Activated naive CD8-positive, alpha-beta T cell treated with anti-CD3 and anti-CD28 coated beads, Interleukin-2, amount 50 U/mL, for 24 hours (primary cell): Measurements from ENCODE around the gene SRBD1.

Source experiments
- ATAC-seq: fragments of 150-1000 bp; cut with Tn5 transposase; one replicate; pipeline ENCODE4 v1.10.0; 2021
- DNase-seq: peaks from one replicate; pipeline ENCODE4 v3.0.0; 2021
- H3K27ac Mint-ChIP-seq: one replicate; pipeline ENCODE4 v1.8.0; 2021; ENCODE audit warnings: mild to moderate bottlenecking, mixed read lengths
- H3K27me3 Mint-ChIP-seq: one replicate; pipeline ENCODE4 v1.8.0; 2021; ENCODE audit warnings: mixed read lengths
- H3K36me3 Mint-ChIP-seq: one replicate; pipeline ENCODE4 v1.8.0; 2021; ENCODE audit warnings: low read depth, mixed read lengths
- H3K4me1 Mint-ChIP-seq: one replicate; pipeline ENCODE4 v1.8.0; 2021; ENCODE audit warnings: mixed read lengths
- H3K4me3 Mint-ChIP-seq: one replicate; pipeline ENCODE4 v1.8.0; 2021; ENCODE audit warnings: mild to moderate bottlenecking, moderate library complexity, mixed read lengths
- H3K9me3 Mint-ChIP-seq: one replicate; pipeline ENCODE4 v1.8.0; 2021; ENCODE audit warnings: mixed read lengths

Gene SRBD1

DNA sequence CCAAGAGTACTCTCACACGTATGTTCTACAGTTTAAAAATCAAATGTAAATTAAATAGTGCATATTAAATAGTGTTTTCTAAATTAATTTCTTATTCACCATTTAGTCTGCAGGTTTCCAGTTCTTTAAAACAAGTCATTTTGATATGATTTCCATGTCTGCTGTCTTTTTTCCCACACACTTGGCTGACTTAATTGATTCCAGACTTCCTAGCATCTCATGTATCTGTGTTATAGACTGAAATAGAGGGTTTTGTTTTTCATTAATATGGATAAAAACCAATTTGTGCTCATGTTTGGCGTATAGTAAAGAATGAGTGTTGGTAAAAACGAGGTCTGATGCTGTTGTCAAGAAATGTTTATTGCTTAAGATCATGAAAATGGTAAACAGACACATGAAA lies 104.3 kb downstream of the SRBD1 start:
- no peaks in the 10 kb centered on the region for H3K9me3 Mint-ChIP-seq
- DNase-seq (no peak), ATAC-seq (no peak)
- H3K27me3 Mint-ChIP-seq, result no peaks in the 10 kb centered on the region
- no peaks in the 10 kb centered on the region for H3K4me1 Mint-ChIP-seq
- H3K36me3 Mint-ChIP-seq, result peaks cover 23% of the 10 kb centered on the region
- no peak overlapping the region for H3K4me3 Mint-ChIP-seq
- no peak overlapping the region for H3K27ac Mint-ChIP-seq

DNA sequence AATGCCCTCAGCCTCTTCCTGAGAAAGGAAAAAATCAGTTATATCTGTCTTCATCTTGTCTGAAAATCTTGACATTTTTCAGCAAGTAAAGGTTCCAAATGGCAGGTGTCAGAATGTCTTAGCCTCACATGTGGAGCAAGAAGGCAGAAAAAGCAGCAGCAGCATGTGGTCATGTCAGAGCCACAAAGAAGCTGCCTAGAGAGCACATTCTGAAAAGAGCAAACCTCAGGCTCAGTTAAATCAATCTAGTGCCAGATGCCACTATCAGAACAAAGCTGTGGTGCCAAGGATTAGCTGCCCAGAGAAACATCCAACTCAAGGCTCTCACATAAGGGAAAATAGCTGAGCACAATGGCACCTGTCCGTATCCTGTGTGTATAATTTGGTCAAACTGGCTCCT lies 105.9 kb downstream of the SRBD1 start:
- DNase-seq, result no peak
- no peaks in the 10 kb centered on the region for H3K4me1 Mint-ChIP-seq
- H3K27ac Mint-ChIP-seq, result no peak overlapping the region
- peaks cover 25% of the 10 kb centered on the region for H3K36me3 Mint-ChIP-seq
- no peaks in the 10 kb centered on the region for H3K9me3 Mint-ChIP-seq
- H3K4me3 Mint-ChIP-seq, result no peak overlapping the region
- ATAC-seq, result no peak
- no peaks in the 10 kb centered on the region for H3K27me3 Mint-ChIP-seq

DNA sequence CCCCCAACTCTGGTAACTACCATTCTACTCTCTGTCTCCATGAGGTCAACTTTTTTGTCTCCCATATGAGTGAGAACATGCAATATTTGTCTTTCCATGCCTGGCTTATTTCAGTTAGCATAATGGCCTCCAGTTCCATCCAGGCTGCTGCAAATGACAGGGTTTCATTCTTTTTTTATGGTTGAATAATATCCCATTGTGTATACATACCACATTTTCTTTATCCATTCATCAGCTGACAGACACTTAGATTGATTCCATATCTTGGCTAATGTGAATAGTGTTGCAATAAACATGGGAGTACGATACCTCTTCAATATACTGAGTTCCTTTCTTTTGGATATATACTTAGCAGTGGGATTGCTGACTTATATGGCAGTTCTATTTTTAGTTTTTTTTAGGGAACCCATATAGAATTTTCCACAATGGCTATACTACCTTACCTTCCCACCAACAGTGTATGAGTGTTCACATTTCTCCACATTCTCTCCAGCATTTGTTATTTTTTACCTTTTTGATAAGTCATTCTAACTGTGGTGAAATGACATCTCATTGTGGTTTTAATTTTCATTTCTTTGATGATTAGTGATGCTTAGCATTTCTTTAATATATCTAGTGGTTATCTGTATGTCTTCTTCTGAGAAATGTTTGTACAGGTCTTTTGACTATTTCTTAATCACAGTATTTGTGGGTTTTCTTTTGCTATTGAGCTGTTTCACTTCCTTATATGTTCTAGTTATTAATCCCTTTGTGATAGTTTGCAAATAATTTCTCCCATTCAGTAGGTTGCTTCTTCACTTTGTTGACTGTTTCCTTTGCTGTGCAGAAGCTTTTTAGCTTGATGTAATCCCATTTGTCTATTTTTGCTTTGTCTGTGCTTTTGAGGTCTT lies 112.2 kb downstream of the SRBD1 start:
- Mint-ChIP-seq H3K4me1 (peaks cover 35% of the 10 kb centered on the region), H3K4me3 (no peak overlapping the region), H3K27ac (peak overlapping the region; percentile 33), H3K36me3 (peaks cover 24% of the 10 kb centered on the region), H3K9me3 (no peaks in the 10 kb centered on the region), H3K27me3 (no peaks in the 10 kb centered on the region)
- DNase-seq (no peak), ATAC-seq (no peak)

DNA sequence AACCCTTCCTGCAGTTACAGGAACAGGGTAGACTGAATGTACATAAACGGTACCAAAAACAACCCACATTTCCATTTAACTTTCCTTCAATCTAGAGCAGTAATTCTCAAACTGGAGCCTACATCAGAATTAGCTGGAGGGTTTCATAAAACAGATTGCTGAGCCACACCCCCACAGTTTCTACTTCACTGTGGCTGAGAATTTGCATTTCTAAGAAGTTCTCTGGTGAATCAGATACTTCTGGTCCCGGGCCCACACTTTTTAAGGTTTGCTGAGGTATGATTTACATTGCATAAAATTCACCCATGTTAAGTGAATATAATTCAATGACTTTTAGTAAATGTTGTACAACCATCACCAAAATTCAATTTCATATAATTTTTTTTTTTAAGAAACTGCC lies 113.7 kb downstream of the SRBD1 start:
- peaks cover 35% of the 10 kb centered on the region for H3K4me1 Mint-ChIP-seq
- DNase-seq (peak; percentile 28), ATAC-seq (peak; percentile 84)
- H3K4me3 Mint-ChIP-seq, result no peak overlapping the region
- H3K27me3 Mint-ChIP-seq, result no peaks in the 10 kb centered on the region
- no peaks in the 10 kb centered on the region for H3K9me3 Mint-ChIP-seq
- peak overlapping the region; percentile 61 for H3K27ac Mint-ChIP-seq
- peaks cover 16% of the 10 kb centered on the region for H3K36me3 Mint-ChIP-seq

DNA sequence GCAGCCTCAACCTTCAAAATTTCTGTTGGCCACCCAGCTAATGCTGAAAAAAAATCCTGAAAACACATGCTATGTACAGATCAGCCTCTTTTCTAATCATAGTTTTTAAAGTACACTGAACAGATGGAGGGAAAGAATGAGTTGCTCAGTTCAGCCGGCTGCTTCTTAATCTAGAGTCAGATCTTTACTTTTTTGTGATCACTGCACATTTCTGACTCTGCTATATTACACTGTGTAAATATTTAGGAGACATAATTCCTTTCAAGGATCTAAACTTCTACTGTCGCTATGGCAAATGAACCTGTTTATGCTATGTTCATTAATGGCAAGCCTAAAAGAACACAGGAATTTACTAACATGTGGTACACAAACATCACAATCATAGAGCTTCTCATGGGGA lies 114.2 kb downstream of the SRBD1 start:
- Mint-ChIP-seq H3K4me1 (peaks cover 35% of the 10 kb centered on the region), H3K27ac (peak overlapping the region; percentile 61), H3K27me3 (no peaks in the 10 kb centered on the region), H3K4me3 (no peak overlapping the region), H3K9me3 (no peaks in the 10 kb centered on the region), H3K36me3 (peaks cover 13% of the 10 kb centered on the region)
- no peak for DNase-seq
- peak; percentile 27 for ATAC-seq

DNA sequence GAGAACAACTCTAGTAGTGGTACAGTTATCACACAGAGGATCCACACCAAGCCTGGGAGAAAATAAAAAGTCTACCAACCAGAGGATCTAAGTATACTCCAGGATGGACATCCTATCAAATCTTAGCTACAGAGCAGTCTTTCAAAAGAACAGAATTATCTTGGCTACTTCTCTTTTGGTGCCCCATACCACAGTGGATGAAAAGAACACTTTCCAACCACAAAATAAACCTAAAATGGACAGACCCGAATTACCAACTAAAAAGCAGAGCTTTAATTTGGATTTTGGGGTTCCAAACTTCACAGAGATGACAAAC lies 116.1 kb downstream of the SRBD1 start:
- DNase-seq, result no peak
- H3K36me3 Mint-ChIP-seq, result peaks cover 7% of the 10 kb centered on the region
- no peaks in the 10 kb centered on the region for H3K27me3 Mint-ChIP-seq
- H3K9me3 Mint-ChIP-seq, result no peaks in the 10 kb centered on the region
- no peak overlapping the region for H3K4me3 Mint-ChIP-seq
- peak overlapping the region; percentile 14 for H3K27ac Mint-ChIP-seq
- H3K4me1 Mint-ChIP-seq, result peaks cover 34% of the 10 kb centered on the region
- no peak for ATAC-seq

DNA sequence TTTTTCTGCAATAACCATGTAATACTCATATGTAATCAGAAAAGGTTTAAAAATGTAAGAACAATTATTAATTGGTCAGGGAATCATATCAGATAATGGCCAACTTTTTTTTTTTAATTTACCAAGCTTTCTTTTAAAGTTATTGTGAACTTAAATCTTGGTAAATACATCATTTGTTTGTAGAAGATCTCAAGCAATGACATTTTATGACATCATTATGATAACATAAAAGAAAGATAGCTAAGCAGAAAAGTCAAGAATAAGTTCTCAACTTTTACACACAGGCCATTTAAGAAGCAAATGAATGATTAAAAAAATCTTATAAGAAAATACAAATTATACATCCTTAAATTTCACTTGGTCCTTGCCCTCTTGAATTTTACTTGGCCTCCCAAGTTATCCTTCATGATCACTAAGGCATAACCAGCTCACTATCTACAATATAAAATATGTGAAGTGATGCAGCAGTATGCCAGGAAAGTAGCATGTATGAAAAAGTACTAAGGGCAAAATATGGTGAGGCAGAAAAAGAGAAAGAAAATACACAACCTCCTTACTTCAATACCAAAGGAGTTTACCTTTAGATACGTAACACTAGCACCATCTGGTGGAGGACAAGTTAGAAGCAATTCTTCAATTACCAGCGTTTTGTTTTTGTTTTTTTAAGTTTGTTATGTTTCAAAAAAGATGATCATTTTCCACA lies 116.6 kb downstream of the SRBD1 start:
- H3K4me1 Mint-ChIP-seq, result peaks cover 29% of the 10 kb centered on the region
- no peaks in the 10 kb centered on the region for H3K9me3 Mint-ChIP-seq
- H3K27ac Mint-ChIP-seq, result peak overlapping the region; percentile 14
- H3K4me3 Mint-ChIP-seq, result no peak overlapping the region
- H3K36me3 Mint-ChIP-seq, result peaks cover 4% of the 10 kb centered on the region
- DNase-seq (no peak), ATAC-seq (no peak)
- no peaks in the 10 kb centered on the region for H3K27me3 Mint-ChIP-seq

DNA sequence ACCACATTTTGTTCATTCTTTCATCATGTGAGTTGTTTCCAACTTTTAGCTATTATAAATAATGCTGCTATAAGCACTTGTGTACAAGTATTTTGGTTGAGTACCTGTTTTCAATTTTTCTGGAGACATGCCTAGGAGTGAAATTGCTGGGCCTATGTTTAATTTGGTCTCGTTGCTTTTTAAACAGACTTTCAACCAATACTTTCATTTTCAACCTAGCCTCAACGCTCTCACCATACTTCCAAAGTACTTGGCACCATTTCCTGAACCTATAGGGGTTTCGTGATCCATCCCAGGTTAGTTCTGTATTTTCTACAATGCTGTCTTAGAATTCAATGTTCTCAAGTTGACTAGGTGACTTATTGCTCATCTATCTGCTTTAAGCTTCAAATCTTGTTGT lies 126.1 kb downstream of the SRBD1 start:
- H3K9me3 Mint-ChIP-seq, result no peaks in the 10 kb centered on the region
- DNase-seq, result no peak
- H3K27ac Mint-ChIP-seq, result no peak overlapping the region
- no peak overlapping the region for H3K4me3 Mint-ChIP-seq
- no peak for ATAC-seq
- H3K27me3 Mint-ChIP-seq, result no peaks in the 10 kb centered on the region
- H3K36me3 Mint-ChIP-seq, result peaks cover 18% of the 10 kb centered on the region
- no peaks in the 10 kb centered on the region for H3K4me1 Mint-ChIP-seq

DNA sequence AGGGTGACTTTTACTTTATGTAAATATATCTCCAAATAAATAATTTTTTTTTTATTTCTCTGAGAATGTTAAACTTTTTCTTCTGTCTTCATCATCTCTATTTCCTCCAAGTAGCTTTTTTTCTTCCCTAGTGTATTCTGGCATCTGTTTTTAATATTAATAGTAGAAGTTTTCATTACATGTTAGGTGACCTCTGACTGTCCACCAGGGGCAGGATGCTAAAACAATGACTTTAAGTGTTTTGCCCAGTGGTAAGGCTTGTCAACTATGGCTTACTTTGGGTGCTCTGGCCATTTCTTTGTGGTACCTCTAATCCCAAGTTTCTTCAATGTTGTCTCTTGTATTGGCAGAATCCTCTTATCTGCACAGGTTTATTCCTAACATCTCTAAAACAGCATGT lies 127.1 kb downstream of the SRBD1 start:
- Mint-ChIP-seq H3K4me3 (no peak overlapping the region), H3K36me3 (peaks cover 23% of the 10 kb centered on the region), H3K4me1 (no peaks in the 10 kb centered on the region), H3K27me3 (no peaks in the 10 kb centered on the region), H3K27ac (no peak overlapping the region), H3K9me3 (no peaks in the 10 kb centered on the region)
- ATAC-seq, result no peak
- DNase-seq, result no peak

DNA sequence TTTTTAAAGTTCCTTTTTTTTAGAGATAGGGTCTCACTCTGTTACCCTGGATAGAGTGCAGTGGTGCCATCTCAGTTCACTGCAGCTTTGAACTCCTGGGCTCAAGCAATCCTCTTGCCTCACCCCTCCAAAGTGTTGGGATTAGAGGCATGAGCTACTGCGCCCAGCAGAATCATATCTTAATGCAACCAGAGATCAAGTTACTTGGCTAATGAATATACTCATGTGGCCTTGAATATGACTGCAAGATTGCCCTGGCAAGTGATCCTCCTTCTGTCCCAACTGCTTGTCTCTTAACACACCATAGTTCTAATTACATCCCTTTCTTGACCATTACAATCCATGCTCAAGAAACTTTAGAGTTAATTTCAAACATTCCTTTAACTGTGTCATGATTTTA lies 133.5 kb downstream of the SRBD1 start:
- ATAC-seq (no peak), DNase-seq (no peak)
- H3K36me3 Mint-ChIP-seq, result peaks cover 31% of the 10 kb centered on the region
- no peaks in the 10 kb centered on the region for H3K9me3 Mint-ChIP-seq
- H3K27me3 Mint-ChIP-seq, result no peaks in the 10 kb centered on the region
- no peak overlapping the region for H3K4me3 Mint-ChIP-seq
- no peaks in the 10 kb centered on the region for H3K4me1 Mint-ChIP-seq
- H3K27ac Mint-ChIP-seq, result no peak overlapping the region

DNA sequence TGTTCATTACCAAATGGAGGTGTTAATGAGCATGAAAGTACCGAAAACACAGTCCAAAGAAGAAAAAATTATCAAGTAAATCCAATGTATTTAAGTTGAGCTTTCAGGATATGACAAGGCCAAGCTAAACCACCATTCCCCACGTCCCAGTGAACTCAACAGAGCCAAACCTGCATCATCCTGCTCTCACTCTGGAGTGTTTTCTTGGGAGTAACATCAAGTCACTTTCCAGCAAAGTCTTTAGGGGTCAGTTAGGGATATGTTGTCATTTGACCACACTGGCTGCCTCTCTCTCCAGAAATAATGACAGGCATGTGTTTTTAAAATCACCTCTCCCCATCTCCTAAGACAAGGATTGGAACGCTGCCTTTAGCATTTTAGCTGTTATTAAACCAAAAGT lies 140.5 kb downstream of the SRBD1 start:
- DNase-seq, result no peak
- Mint-ChIP-seq H3K4me3 (no peak overlapping the region), H3K27ac (no peak overlapping the region), H3K9me3 (no peaks in the 10 kb centered on the region), H3K27me3 (no peaks in the 10 kb centered on the region), H3K36me3 (peaks cover 10% of the 10 kb centered on the region), H3K4me1 (no peaks in the 10 kb centered on the region)
- ATAC-seq, result no peak

DNA sequence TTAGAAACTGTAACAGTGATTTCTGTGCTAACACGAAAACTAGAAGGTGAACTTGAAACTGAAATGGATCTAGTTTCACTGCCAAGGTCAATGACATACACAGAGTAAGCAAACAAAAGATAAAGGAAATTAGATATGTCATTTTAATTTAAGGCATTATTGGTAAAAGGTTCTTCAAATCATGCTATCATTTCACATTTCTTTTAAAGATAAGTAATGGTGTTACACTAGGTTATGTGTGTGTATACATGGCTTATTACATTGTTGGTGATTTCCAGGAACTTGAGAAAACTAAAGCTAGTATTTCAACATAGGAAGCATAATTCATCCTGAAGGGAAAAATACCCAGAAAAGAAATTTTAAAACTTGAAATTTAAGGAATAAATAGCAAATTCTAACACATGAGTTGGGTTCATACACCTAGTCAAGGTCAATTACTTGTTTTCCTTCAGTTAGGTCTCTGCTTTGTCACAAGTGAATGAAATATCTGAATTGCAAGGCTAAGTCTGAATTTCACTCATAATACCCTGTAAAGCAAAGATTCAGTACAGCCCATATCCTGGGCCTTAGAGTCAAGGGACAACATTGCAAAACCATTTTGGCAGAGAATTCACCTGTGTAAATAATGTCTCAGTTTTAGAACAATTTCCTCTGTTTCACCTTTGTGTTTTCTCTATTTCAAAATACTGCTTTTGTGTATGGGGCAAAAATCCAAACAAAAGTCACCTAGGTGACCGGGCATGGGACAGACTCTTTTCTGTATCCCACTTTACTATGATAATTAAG lies 141.6 kb downstream of the SRBD1 start:
- peaks cover 10% of the 10 kb centered on the region for H3K36me3 Mint-ChIP-seq

DNA sequence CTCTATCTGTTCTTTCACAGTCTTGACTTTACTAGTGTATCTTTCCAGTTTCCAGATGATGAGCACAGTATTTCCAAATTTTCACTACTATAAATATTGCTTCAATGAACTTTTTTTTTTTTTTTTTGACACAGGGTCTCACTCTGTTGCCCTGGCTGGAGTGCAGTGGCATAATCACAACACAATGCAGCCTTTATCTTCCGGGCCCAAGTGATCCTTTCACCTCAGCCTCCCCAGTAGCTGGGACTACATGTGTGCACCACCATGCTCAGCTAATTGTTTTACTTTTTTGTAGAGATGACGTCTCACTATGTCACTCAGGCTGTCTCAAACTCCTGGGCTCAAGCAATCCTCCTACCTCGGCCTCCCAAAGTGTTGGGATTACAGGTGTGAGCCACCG lies 142.8 kb downstream of the SRBD1 start:
- H3K4me1 Mint-ChIP-seq, result no peaks in the 10 kb centered on the region
- H3K27ac Mint-ChIP-seq, result no peak overlapping the region
- no peak overlapping the region for H3K4me3 Mint-ChIP-seq
- ATAC-seq, result no peak
- H3K36me3 Mint-ChIP-seq, result peaks cover 1% of the 10 kb centered on the region
- no peak for DNase-seq
- H3K27me3 Mint-ChIP-seq, result no peaks in the 10 kb centered on the region
- no peaks in the 10 kb centered on the region for H3K9me3 Mint-ChIP-seq

More for the DNA sequence above, 141.6 kb downstream of the SRBD1 start:
- DNase-seq, result no peak
- no peaks in the 10 kb centered on the region for H3K4me1 Mint-ChIP-seq
- no peak for ATAC-seq
- H3K27ac Mint-ChIP-seq, result no peak overlapping the region
- H3K27me3 Mint-ChIP-seq, result no peaks in the 10 kb centered on the region
- no peaks in the 10 kb centered on the region for H3K9me3 Mint-ChIP-seq
- no peak overlapping the region for H3K4me3 Mint-ChIP-seq

DNA sequence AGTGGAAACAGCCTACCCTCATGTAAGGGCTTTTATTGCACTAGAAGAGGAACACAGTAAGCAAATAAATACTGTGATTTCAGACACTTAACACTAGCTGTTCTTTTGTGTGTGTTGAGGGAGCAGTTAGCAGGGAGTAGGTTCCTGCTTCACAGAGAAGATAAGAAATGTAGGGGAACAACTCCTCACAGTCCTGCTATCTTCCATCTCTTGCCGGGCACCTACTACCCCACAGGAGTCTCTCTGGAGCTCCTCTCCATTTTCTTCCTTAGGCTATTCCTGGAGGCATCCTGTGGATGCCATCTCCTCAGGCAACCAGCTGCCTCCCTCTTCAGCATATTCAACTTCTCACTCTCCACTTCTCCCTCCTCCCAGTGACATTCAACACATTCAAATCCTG lies 145.0 kb downstream of the SRBD1 start:
- DNase-seq (no peak), ATAC-seq (no peak)
- Mint-ChIP-seq H3K4me3 (no peak overlapping the region), H3K9me3 (no peaks in the 10 kb centered on the region), H3K27ac (no peak overlapping the region), H3K4me1 (no peaks in the 10 kb centered on the region), H3K27me3 (no peaks in the 10 kb centered on the region), H3K36me3 (peaks cover 12% of the 10 kb centered on the region)

DNA sequence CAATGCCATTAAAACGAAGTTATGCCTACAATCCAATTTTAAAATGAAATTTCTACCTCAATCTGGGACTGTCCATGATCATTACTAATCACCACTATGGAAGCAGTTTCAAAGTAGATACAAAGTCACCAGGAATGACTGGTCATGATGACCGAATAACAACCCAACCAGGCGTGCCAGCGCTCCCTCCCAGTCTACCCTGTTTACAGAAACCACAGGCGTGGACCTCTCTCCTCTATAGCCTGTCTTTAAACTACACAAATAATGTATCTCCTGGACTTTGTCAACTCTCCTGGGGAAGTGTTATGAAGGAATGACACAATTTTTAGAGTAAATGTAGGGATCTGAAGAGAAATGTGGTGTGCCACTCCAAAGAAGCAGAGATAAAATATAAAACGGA lies 150.2 kb downstream of the SRBD1 start:
- Mint-ChIP-seq H3K4me3 (no peak overlapping the region), H3K9me3 (no peaks in the 10 kb centered on the region), H3K4me1 (no peaks in the 10 kb centered on the region), H3K36me3 (peaks cover 16% of the 10 kb centered on the region), H3K27ac (no peak overlapping the region), H3K27me3 (no peaks in the 10 kb centered on the region)
- no peak for DNase-seq
- ATAC-seq, result no peak
